IMR-90 (cell line): ENCODE measurements around the gene HIVEP3. TPM values are rescaled to one million over a fixed set of nuclear protein-coding genes. Genes with fewer than 3 reads are reported as not detected.

Experiments used
- ATAC-seq: fragments of 200-7000 bp; cut with Tn5 transposase; 2 replicates; pipeline ENCODE4 v1.9.1; 2020; ENCODE audit warnings: low read depth, mild to moderate bottlenecking, moderate library complexity
- BruUV-seq: library from RNA; stranded (reverse); fragments of 400-500 nt; replicated peaks from 2 replicates; lab custom pipeline; 2021; lab: Mats Ljungman, UMichigan
- CTCF ChIA-PET: fragments of 300-600 bp; formaldehyde crosslinking; extraction: SDS; loops from one replicate; lab custom pipeline; 2021; ENCODE audit warnings: antibody characterized with exemption; lab: Yijun Ruan, JAX
- POLR2A ChIA-PET: fragments of 300-600 bp; sonication (Branson Sonifier 250); formaldehyde crosslinking; loops from one replicate; lab custom pipeline; 2022; ENCODE audit warnings: antibody characterized with exemption; ENCODE audit not compliant: unreplicated experiment; lab: Charles Lee
- DNase-seq: peaks from one replicate; pipeline ENCODE4 v3.0.0; 2013
- H2AFZ ChIP-seq: replicated peaks from 2 replicates; pipeline ENCODE3; 2013; ENCODE audit warnings: low read length, mild to moderate bottlenecking; ENCODE audit not compliant: poor library complexity
- H2AK5ac ChIP-seq: 2 replicates; pipeline ENCODE4 v1.6.1; 2013; ENCODE audit warnings: low read depth, low read length, inconsistent platforms
- H2AK9ac ChIP-seq: replicated peaks from 2 replicates; pipeline ENCODE3; 2013; ENCODE audit warnings: mild to moderate bottlenecking, low read depth, low read length, moderate library complexity; ENCODE audit not compliant: poor library complexity
- H2BK120ac ChIP-seq: 2 replicates; pipeline ENCODE4 v1.6.1; 2013; ENCODE audit warnings: low read depth, low read length, inconsistent platforms
- H2BK15ac ChIP-seq: 3 replicates; pipeline ENCODE4 v1.6.1; 2013; ENCODE audit warnings: low read depth, low read length, inconsistent platforms
- H2BK20ac ChIP-seq: 2 replicates; pipeline ENCODE4 v1.6.1; 2013; ENCODE audit warnings: low read depth, mild to moderate bottlenecking, inconsistent platforms, low read length, moderate library complexity
- H2BK5ac ChIP-seq: 2 replicates; pipeline ENCODE4 v1.6.1; 2013; ENCODE audit warnings: mild to moderate bottlenecking, low read depth, low read length, inconsistent platforms; ENCODE audit not compliant: poor library complexity, severe bottlenecking
- H3K14ac ChIP-seq: replicated peaks from 2 replicates; pipeline ENCODE4 v1.6.1; 2013; ENCODE audit warnings: low read depth, low read length, inconsistent platforms
- H3K18ac ChIP-seq: 2 replicates; pipeline ENCODE4 v1.6.1; 2013; ENCODE audit warnings: low read depth, low read length, control low read depth
- H3K23ac ChIP-seq: 2 replicates; pipeline ENCODE4 v1.6.1; 2013; ENCODE audit warnings: low read depth, low read length, inconsistent platforms
- H3K27ac ChIP-seq: 2 replicates; pipeline ENCODE4 v1.5.1; 2013; ENCODE audit warnings: mild to moderate bottlenecking, control low read depth, low read length; ENCODE audit not compliant: insufficient read depth
- H3K27me3 ChIP-seq: 2 replicates; pipeline ENCODE4 v1.6.1; 2013; ENCODE audit warnings: low read length; ENCODE audit not compliant: control insufficient read depth, insufficient read depth
- H3K36me3 ChIP-seq: 2 replicates; pipeline ENCODE4 v1.6.1; 2013; ENCODE audit warnings: low read length, mixed read lengths; ENCODE audit not compliant: control insufficient read depth, insufficient read depth
- H3K4ac ChIP-seq: 2 replicates; pipeline ENCODE4 v1.6.1; 2013; ENCODE audit warnings: low read depth, low read length, inconsistent platforms
- H3K4me1 ChIP-seq: 2 replicates; pipeline ENCODE4 v1.6.1; 2013; ENCODE audit warnings: low read length, mixed read lengths; ENCODE audit not compliant: control insufficient read depth, insufficient read depth
- H3K4me2 ChIP-seq: 2 replicates; pipeline ENCODE4 v1.6.1; 2013; ENCODE audit warnings: low read depth, mild to moderate bottlenecking, control low read depth, low read length, moderate library complexity
- H3K4me3 ChIP-seq: 2 replicates; pipeline ENCODE4 v1.5.1; 2013; ENCODE audit warnings: low read depth, mild to moderate bottlenecking, control low read depth, low read length, moderate library complexity; ENCODE audit not compliant: insufficient read depth
- H3K56ac ChIP-seq: 2 replicates; pipeline ENCODE4 v1.6.1; 2013; ENCODE audit warnings: low read length, inconsistent platforms; ENCODE audit not compliant: insufficient read depth; ENCODE audit errors: extremely low read depth
- H3K79me1 ChIP-seq, 2 experiments: 2 replicates each; pipeline ENCODE4 v1.6.1; 2013; ENCODE audit warnings: low read length in 2 of 2, inconsistent platforms in 1 of 2, low read depth in 1 of 2
- H3K9ac ChIP-seq: 2 replicates; pipeline ENCODE4 v1.6.1; 2013; ENCODE audit warnings: low read depth, low read length, control low read depth
- H3K9me1 ChIP-seq: 2 replicates; pipeline ENCODE4 v1.6.1; 2013; ENCODE audit warnings: low read length, inconsistent platforms; ENCODE audit not compliant: insufficient read depth
- H3K9me3 ChIP-seq: 2 replicates; pipeline ENCODE4 v1.6.1; 2013; ENCODE audit warnings: low read length; ENCODE audit not compliant: control insufficient read depth, insufficient read depth
- H4K20me1 ChIP-seq: 2 replicates; pipeline ENCODE4 v1.6.1; 2013; ENCODE audit warnings: low read length, inconsistent platforms; ENCODE audit not compliant: insufficient read depth
- H4K5ac ChIP-seq: 2 replicates; pipeline ENCODE4 v1.6.1; 2013; ENCODE audit warnings: mild to moderate bottlenecking, low read depth, low read length, control low read depth
- H4K8ac ChIP-seq, 2 experiments: 2 replicates each; pipeline ENCODE4 v1.6.1; 2013; ENCODE audit warnings: low read depth in 2 of 2, low read length in 2 of 2, control low read depth in 1 of 2, inconsistent platforms in 1 of 2
- H4K91ac ChIP-seq: 2 replicates; pipeline ENCODE4 v1.6.1; 2013; ENCODE audit warnings: low read depth, low read length, inconsistent platforms; ENCODE audit not compliant: insufficient read depth
- BHLHE40 ChIP-seq: fragments of 150-350 bp; IDR thresholded peaks from 2 replicates; pipeline ENCODE4 v1.6.1; 2016; ENCODE audit warnings: mild to moderate bottlenecking, low read depth, low read length
- CEBPB ChIP-seq: IDR thresholded peaks from 2 replicates; pipeline ENCODE4 v1.6.1; 2012; ENCODE audit warnings: low read depth, low read length, improper control_type of control experiment
- MAFK ChIP-seq: IDR thresholded peaks from 2 replicates; pipeline ENCODE4 v1.6.1; 2012; ENCODE audit warnings: low read depth, low read length, improper control_type of control experiment
- MXI1 ChIP-seq: IDR thresholded peaks from 2 replicates; pipeline ENCODE4 v1.6.1; 2012; ENCODE audit warnings: low read depth, mild to moderate bottlenecking, low read length, moderate library complexity, borderline replicate concordance
- NFE2L2 ChIP-seq: fragments of 150-350 bp; IDR thresholded peaks from 2 replicates; pipeline ENCODE4 v1.6.1; 2016; ENCODE audit warnings: low read depth, mild to moderate bottlenecking, low read length
- POLR2A ChIP-seq: IDR thresholded peaks from 2 replicates; pipeline ENCODE4 v1.6.1; 2012; ENCODE audit warnings: mild to moderate bottlenecking, low read depth, low read length
- WGBS, 2 experiments: methylation state at CpG; one replicate each; pipeline versions ENCODE4 v1.1.5 to v1.1.7; 2013; ENCODE audit warnings: missing lambda C conversion rate in 2 of 2; ENCODE audit not compliant: insufficient read length in 1 of 2; ENCODE audit errors: extremely low coverage in 2 of 2; 5-methylcytosine and 5-hydroxymethylcytosine counted together
- dilution Hi-C: fragments of 300-500 bp; cut with HindIII; formaldehyde crosslinking; loops from one replicate; pipeline ENCODE4 v1.14.3; 2018; ENCODE audit warnings: low sequenced_read_pairs; ENCODE audit not compliant: unreplicated experiment
- in situ Hi-C: fragments of 300-500 bp; cut with MboI; formaldehyde crosslinking; loops from 3 replicates; pipeline ENCODE4 v1.14.3; 2019; ENCODE audit warnings: low sequenced_read_pairs, inconsistent platforms, mixed read lengths
- intact Hi-C: fragments of 100-400 bp; cut with micrococcal nuclease; formaldehyde crosslinking; loops from 2 replicates; pipeline ENCODE4 v1.10.0; 2022
- polyA plus RNA-seq, 3 experiments: library from polyadenylated mRNA; depleted of rRNA; stranded (reverse); fragments of >200 nt; gene quantifications; 2 replicates each; pipeline ENCODE4 v1.2.3, GENCODE V29; 2012; ENCODE audit warnings: low replicate concordance in 1 of 3
- total RNA-seq: library from RNA; depleted of rRNA; stranded (reverse); fragments of >200 nt; gene quantifications from 2 replicates; pipeline ENCODE4 v1.2.3, GENCODE V29; 2012

HIVEP3 gene
- total and polyA plus RNA-seq, 2 of the 4 experiments (the other 2 are of a cell fraction) = 1.4 to 4.0 TPM

GRCh38 chr1:41539418-41539805 is 379.3 kb downstream of the HIVEP3 start:
- H3K4me2 ChIP-seq = no peak overlapping the region
- no peak for ATAC-seq
- no peak for TF ChIP-seq NFE2L2
- TF ChIP-seq MXI1 = no peak
- no peak for TF ChIP-seq CEBPB
- TF ChIP-seq POLR2A = no peak
- TF ChIP-seq BHLHE40 = no peak
- TF ChIP-seq MAFK = no peak
- peaks cover 11% of the 10 kb centered on the region for H3K4me1 ChIP-seq
- no peak overlapping the region for H4K5ac ChIP-seq
- no peak overlapping the region for H3K27ac ChIP-seq
- no peak overlapping the region for H4K91ac ChIP-seq
- H4K20me1 ChIP-seq = peaks cover 2% of the 10 kb centered on the region; the same call in 1 of the 2 replicates
- H3K36me3 ChIP-seq = no peaks in the 10 kb centered on the region
- ChIA-PET CTCF (no interaction called here), POLR2A (no interaction called here)
- WGBS, 2 experiments = 80% methylated on average over 1 of the region's 6 CpGs; no CpG with 5 or more reads in 1 of the 2 experiments
- H2AFZ ChIP-seq = no peak overlapping the region
- in situ Hi-C loops (no loop called here), dilution Hi-C loops (no loop called here), intact Hi-C loops (no loop called here)
- H2BK20ac ChIP-seq = no peak overlapping the region
- H3K56ac ChIP-seq = no peak overlapping the region
- no peak overlapping the region for H2BK15ac ChIP-seq
- H3K14ac ChIP-seq = no peak overlapping the region
- no peaks in the 10 kb centered on the region for H3K27me3 ChIP-seq
- H2AK5ac ChIP-seq = no peak overlapping the region
- no peak overlapping the region for H2BK5ac ChIP-seq
- no peak overlapping the region for H3K4me3 ChIP-seq
- no peak overlapping the region for H4K8ac ChIP-seq
- H2AK9ac ChIP-seq = peak overlapping the region; percentile 5
- no peak overlapping the region for H3K18ac ChIP-seq
- H3K79me1 ChIP-seq = no peaks in the 10 kb centered on the region
- no peak overlapping the region for H3K4ac ChIP-seq
- H3K9me1 ChIP-seq = peaks cover 9% of the 10 kb centered on the region; the same call in 1 of the 2 replicates
- no peak for DNase-seq
- no TSS peak for BruUV-seq
- H3K9me3 ChIP-seq = no peaks in the 10 kb centered on the region
- no peak overlapping the region for H3K23ac ChIP-seq
- no peak overlapping the region for H2BK120ac ChIP-seq
- no peak overlapping the region for H3K9ac ChIP-seq
